Tibial artery (tissue), 4 donors: Measurements from ENCODE around the gene PRKD1.

Source experiments
- DNase-seq, 2 donors: peaks; one replicate each; pipeline ENCODE4 v3.0.0-alpha.2; 2019
- H3K27ac ChIP-seq, 2 donors: fragments of 200-600 bp; sonication (generic) in 1 of 2; 1 replicate in 1 of 2; 2 replicates in 1 of 2; pipeline ENCODE4 v1.5.1; 2018 to 2019; ENCODE audit warnings: mild to moderate bottlenecking in 1 of 2
- H3K27me3 ChIP-seq, 2 donors: fragments of 200-600 bp; sonication (generic) in 1 of 2; one replicate each; pipeline versions ENCODE4 v1.5.1 to v1.6.0; 2016 to 2019
- H3K36me3 ChIP-seq, 3 donors: fragments of 200-600 bp; sonication (generic) in 2 of 3; one replicate each; pipeline ENCODE4 v1.5.1; 2016 to 2019; ENCODE audit warnings: mild to moderate bottlenecking in 2 of 3
- H3K4me1 ChIP-seq, 4 donors: fragments of 200-600 bp; sonication (generic) in 2 of 4; 1 replicate in 3 of 4; 2 replicates in 1 of 4; pipeline ENCODE4 v1.5.1; 2016 to 2019
- H3K4me3 ChIP-seq, 2 donors: fragments of 200-600 bp; sonication (generic) in 1 of 2; 1 replicate in 1 of 2; 2 replicates in 1 of 2; pipeline ENCODE4 v1.5.1; 2018 to 2019; ENCODE audit warnings: mild to moderate bottlenecking in 2 of 2
- H3K9me3 ChIP-seq, 3 donors: fragments of 200-600 bp; sonication (generic) in 1 of 3; one replicate each; pipeline ENCODE4 v1.5.1; 2016 to 2019
- CTCF ChIP-seq, 2 experiments: fragments of 200-600 bp in 1 of 2; fragments of 450-650 bp in 1 of 2; IDR thresholded peaks; one replicate each; pipeline ENCODE4 v1.5.1; 2017 to 2019; ENCODE audit warnings: antibody characterized with exemption in 2 of 2, mild to moderate bottlenecking in 1 of 2, moderate library complexity in 1 of 2
- intact Hi-C: fragments of 100-400 bp; cut with DNase I; formaldehyde crosslinking; loops from one replicate; pipeline ENCODE4 v1.15.0; 2023; ENCODE audit warnings: low total_unique reads

Gene PRKD1

GRCh38 chr14:29815016-29815674 is 112.5 kb downstream of the PRKD1 start:
- H3K27me3 ChIP-seq: no peaks in the 10 kb centered on the region
- no peak overlapping the region for H3K4me3 ChIP-seq
- DNase-seq: no peak
- peaks cover 0 to 19% (median 9%) of the 10 kb centered on the region in 4 donors for H3K4me1 ChIP-seq
- TF ChIP-seq CTCF (IDR thresholded peaks at IDR 0.05): no peak
- H3K9me3 ChIP-seq: no peaks in the 10 kb centered on the region
- no peak overlapping the region for H3K27ac ChIP-seq
- intact Hi-C loops: no loop called here
- H3K36me3 ChIP-seq: no peaks in the 10 kb centered on the region

GRCh38 chr14:29814156-29815015 is 113.3 kb downstream of the PRKD1 start:
- H3K36me3 ChIP-seq: no peaks in the 10 kb centered on the region
- no peak overlapping the region for H3K4me3 ChIP-seq
- peaks cover 0 to 25% (median 10%) of the 10 kb centered on the region in 4 donors for H3K4me1 ChIP-seq
- no peak overlapping the region for H3K27ac ChIP-seq
- no peaks in the 10 kb centered on the region for H3K9me3 ChIP-seq
- intact Hi-C loops: no loop called here
- no peak for TF ChIP-seq CTCF (IDR thresholded peaks at IDR 0.05)
- no peak for DNase-seq
- no peaks in the 10 kb centered on the region for H3K27me3 ChIP-seq

- intact Hi-C loops: no loop called here
- Histone ChIP-seq H3K27ac (no peak overlapping the region), H3K36me3 (no peaks in the 10 kb centered on the region), H3K9me3 (no peaks in the 10 kb centered on the region), H3K4me3 (no peak overlapping the region), H3K4me1 (peaks cover 0 to 37% (median 10%) of the 10 kb centered on the region in 4 donors), H3K27me3 (no peaks in the 10 kb centered on the region)
- no peak for DNase-seq
- TF ChIP-seq CTCF (IDR thresholded peaks at IDR 0.05): no peak
Measured at GRCh38 chr14:29810682-29811081, 117.0 kb downstream of the PRKD1 start.

GRCh38 chr14:29810064-29810463 is 117.6 kb downstream of the PRKD1 start:
- no peak for DNase-seq
- Histone ChIP-seq H3K36me3 (no peaks in the 10 kb centered on the region), H3K27ac (no peak overlapping the region), H3K4me1 (peaks cover 0 to 43% (median 12%) of the 10 kb centered on the region in 4 donors), H3K9me3 (no peaks in the 10 kb centered on the region), H3K4me3 (no peak overlapping the region), H3K27me3 (no peaks in the 10 kb centered on the region)
- TF ChIP-seq CTCF (IDR thresholded peaks at IDR 0.05): no peak
- intact Hi-C loops: no loop called here

GRCh38 chr14:29806124-29806517 is 121.5 kb downstream of the PRKD1 start:
- H3K4me3 ChIP-seq: no peak overlapping the region
- no peak overlapping the region for H3K27ac ChIP-seq
- intact Hi-C loops: no loop called here
- TF ChIP-seq CTCF (IDR thresholded peaks at IDR 0.05): no peak
- H3K4me1 ChIP-seq: peaks cover 0 to 58% (median 9%) of the 10 kb centered on the region in 4 donors
- no peaks in the 10 kb centered on the region for H3K36me3 ChIP-seq
- H3K27me3 ChIP-seq: no peaks in the 10 kb centered on the region
- no peak for DNase-seq
- no peaks in the 10 kb centered on the region for H3K9me3 ChIP-seq
